EH (cell line): ENCODE measurements around the gene PRSS50.
A peak's percentile ranks its signal among the peaks of the same experiment; 100 is the strongest.
"Not testable (repeated sequence)": the region's sequence is repeated elsewhere in the genome, so short reads cannot be mapped to it uniquely, and the experiment has no call there.

Experiments
- DNase-seq: peaks from one replicate; pipeline ENCODE4 v3.0.0-alpha.2; 2015; ENCODE audit warnings: low read depth

PRSS50 gene

GRCh38 chr3:46708401-46709156 lies 9.1 kb downstream of the PRSS50 start:
- no peak for DNase-seq

- DNase-seq, result no peak
Observed at GRCh38 chr3:46707601-46708011, 10.1 kb downstream of the PRSS50 start.

GRCh38 chr3:46706771-46707582 lies 10.7 kb downstream of the PRSS50 start:
- no peak for DNase-seq

GRCh38 chr3:46705751-46706552 lies 11.7 kb downstream of the PRSS50 start:
- DNase-seq, result peak; percentile 90

GRCh38 chr3:46705022-46705530 lies 12.6 kb downstream of the PRSS50 start:
- peak; percentile 76 for DNase-seq

- DNase-seq, result not testable (repeated sequence)
Observed at GRCh38 chr3:46704346-46704745, 13.3 kb downstream of the PRSS50 start.

GRCh38 chr3:46703013-46703520 lies 14.6 kb downstream of the PRSS50 start:
- no peak for DNase-seq

- DNase-seq, result no peak
Observed at GRCh38 chr3:46702246-46703012, 15.2 kb downstream of the PRSS50 start.

- DNase-seq, result peak; percentile 15
Observed at GRCh38 chr3:46701181-46701939, 16.3 kb downstream of the PRSS50 start, which contains the start of gene TMIE. Gene TMIE (plus strand): TSS chr3:46701392. CDS start chr3:46701488, 96 bp downstream.

GRCh38 chr3:46700772-46701171 lies 16.9 kb downstream of the PRSS50 start:
- peak; percentile 56 for DNase-seq

GRCh38 chr3:46699676-46700523 lies 17.8 kb downstream of the PRSS50 start:
- no peak for DNase-seq

- DNase-seq, result peak; percentile 84
Observed at GRCh38 chr3:46695962-46696894, 21.4 kb downstream of the PRSS50 start.

- peak; percentile 34 for DNase-seq
Observed at GRCh38 chr3:46695177-46695961, 22.3 kb downstream of the PRSS50 start.

GRCh38 chr3:46694520-46694919 lies 23.1 kb downstream of the PRSS50 start:
- DNase-seq, result no peak

- peak; percentile 34 for DNase-seq
Observed at GRCh38 chr3:46693892-46694226, 23.8 kb downstream of the PRSS50 start.

- DNase-seq, result peak; percentile 61
Observed at GRCh38 chr3:46693038-46693891, 24.4 kb downstream of the PRSS50 start, which contains the start of gene ALS2CL. Gene ALS2CL (minus strand): TSS chr3:46693679. CDS start chr3:46689440, 4,239 bp downstream.
